ENCODE measurements around the gene KRTAP20-1.

KRTAP20-1 gene

DNA sequence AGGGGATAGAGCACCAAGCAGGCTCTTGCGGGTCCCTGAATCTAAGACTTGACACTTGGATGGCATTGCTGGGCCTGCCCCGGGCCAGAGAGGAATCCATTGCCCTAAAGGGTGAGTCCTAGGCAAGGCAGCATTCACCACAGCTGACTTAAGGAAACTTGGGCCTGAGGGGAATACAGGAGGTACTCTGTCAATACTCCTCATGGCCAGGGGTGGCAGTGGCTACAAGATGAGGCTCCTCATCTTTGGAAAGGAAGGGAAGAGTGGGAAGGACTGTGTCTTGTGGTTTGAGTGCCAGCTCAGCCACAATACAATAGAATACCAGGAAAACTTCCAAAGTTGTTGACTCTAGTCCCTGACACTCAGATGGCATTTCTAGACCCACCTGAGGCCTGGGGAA is 10.3 kb upstream of the KRTAP20-1 start:
- Histone ChIP-seq H3K4me1 (ENCODE audit: control insufficient read depth, insufficient read depth, low read length) (no peaks in the 10 kb centered on the region), H3K27me3 (ENCODE audit: control insufficient read depth, insufficient read depth, low read length, poor library complexity, severe bottlenecking) (no peaks in the 10 kb centered on the region), H3K27ac (ENCODE audit: insufficient read depth, low read depth, low read length, poor library complexity, severe bottlenecking) (no peak overlapping the region), H3K9me3 (ENCODE audit: control insufficient read depth, low read length) (no peaks in the 10 kb centered on the region), H3K4me3 (ENCODE audit: insufficient read depth, low read depth, low read length) (no peak overlapping the region), H3K36me3 (ENCODE audit: control insufficient read depth, insufficient read depth, low read length) (no peaks in the 10 kb centered on the region)
- WGBS, 2 experiments = 92 to 93% methylated on average over 2 of the region's 2 CpGs

DNA sequence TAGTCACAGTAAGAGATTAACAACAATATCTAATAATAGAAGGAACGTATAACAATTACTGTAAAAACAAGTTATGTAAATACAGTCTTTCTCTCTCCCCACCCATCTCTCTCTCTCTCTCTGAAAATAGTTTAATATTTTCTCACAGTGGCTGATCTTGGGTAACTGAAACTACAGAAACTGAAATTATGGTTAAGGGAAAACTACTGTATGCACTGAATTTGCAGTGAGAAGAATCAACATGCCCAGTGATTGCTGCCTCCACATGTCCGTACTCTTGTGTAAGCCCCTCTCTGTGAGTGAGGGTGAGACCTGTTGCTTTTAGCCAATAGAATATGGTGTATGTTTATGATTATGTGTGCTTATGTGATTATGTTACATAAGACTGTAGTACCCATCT is 4.1 kb upstream of the KRTAP20-1 start:
- no peaks in the 10 kb centered on the region for H3K36me3 ChIP-seq (ENCODE audit: control insufficient read depth, insufficient read depth, low read length)
- no peaks in the 10 kb centered on the region for H3K9me3 ChIP-seq (ENCODE audit: control insufficient read depth, low read length)
- H3K4me3 ChIP-seq (ENCODE audit: insufficient read depth, low read depth, low read length) = no peak overlapping the region
- H3K27me3 ChIP-seq (ENCODE audit: control insufficient read depth, insufficient read depth, low read length, poor library complexity, severe bottlenecking) = no peaks in the 10 kb centered on the region
- H3K27ac ChIP-seq (ENCODE audit: insufficient read depth, low read depth, low read length, poor library complexity, severe bottlenecking) = no peak overlapping the region
- H3K4me1 ChIP-seq (ENCODE audit: control insufficient read depth, insufficient read depth, low read length) = no peaks in the 10 kb centered on the region
- WGBS, 2 experiments = 93 to 100% methylated on average over 1 of the region's 2 CpGs

DNA sequence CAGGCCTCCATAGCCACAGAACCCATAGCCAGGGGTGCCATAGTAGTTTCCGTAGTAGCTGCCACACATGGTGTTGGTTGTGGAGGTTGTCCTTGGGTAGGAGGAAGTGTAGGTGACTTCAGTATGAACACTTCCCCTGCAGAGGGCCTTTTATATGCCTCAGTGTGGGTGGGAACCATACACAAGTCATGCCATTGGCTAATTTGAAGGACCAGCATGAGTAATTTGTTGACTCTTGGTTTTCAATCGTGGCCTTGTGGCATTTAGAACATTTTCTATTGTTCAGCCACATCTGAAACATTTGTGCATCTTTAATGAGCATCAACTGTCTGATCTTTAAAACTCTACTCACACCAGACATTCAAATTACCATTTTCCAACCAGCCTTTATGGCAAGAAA is 2.4 kb upstream of the KRTAP20-1 start, which contains the start of gene KRTAP6-1:
KRTAP6-1 (minus strand) TSS at position 95 of the 400 bp plus-strand sequence; CDS start at position 69, 26 bp downstream.
- H3K27ac ChIP-seq (ENCODE audit: insufficient read depth, low read depth, low read length, poor library complexity, severe bottlenecking) = no peak within 1 kb of the TSS
- H3K36me3 ChIP-seq (ENCODE audit: control insufficient read depth, insufficient read depth, low read length) = no peaks in the 10 kb centered on the region
- no peaks in the 10 kb centered on the region for H3K4me1 ChIP-seq (ENCODE audit: control insufficient read depth, insufficient read depth, low read length)
- no peaks in the 10 kb centered on the region for H3K27me3 ChIP-seq (ENCODE audit: control insufficient read depth, insufficient read depth, low read length, poor library complexity, severe bottlenecking)
- 84 to 86% methylated on average over 2 of the region's 2 CpGs for WGBS, 2 experiments
- no peaks in the 10 kb centered on the region for H3K9me3 ChIP-seq (ENCODE audit: control insufficient read depth, low read length)
- H3K4me3 ChIP-seq (ENCODE audit: insufficient read depth, low read depth, low read length) = no peak within 1 kb of the TSS

DNA sequence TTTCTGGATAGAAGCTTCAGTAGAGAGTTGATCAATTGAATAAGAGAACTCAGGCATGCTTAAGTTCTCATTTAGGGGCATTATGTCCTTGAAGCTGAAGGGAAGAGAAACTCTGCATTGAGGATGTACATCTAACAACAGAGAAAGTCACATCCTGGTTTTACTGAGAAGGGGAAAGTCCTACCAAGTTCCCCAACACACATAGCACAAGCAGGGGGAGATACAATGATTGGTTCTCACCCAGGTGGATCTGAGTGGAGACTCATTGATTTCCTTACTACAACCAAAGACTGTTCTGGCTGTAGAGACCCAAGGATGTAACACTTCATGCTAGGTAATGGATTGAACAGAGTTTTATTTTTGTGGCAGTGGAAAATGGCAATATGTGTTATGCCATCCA is 1.0 kb upstream of the KRTAP20-1 start:
- H3K4me3 ChIP-seq (ENCODE audit: insufficient read depth, low read depth, low read length) = no peak overlapping the region
- no peak overlapping the region for H3K27ac ChIP-seq (ENCODE audit: insufficient read depth, low read depth, low read length, poor library complexity, severe bottlenecking)

GRCh38 chr21:30620080-30620479 is 3.9 kb downstream of the KRTAP20-1 start:
- Histone ChIP-seq H3K27me3 (ENCODE audit: control insufficient read depth, insufficient read depth, low read length, poor library complexity, severe bottlenecking) (no peaks in the 10 kb centered on the region), H3K4me3 (ENCODE audit: insufficient read depth, low read depth, low read length) (no peak overlapping the region), H3K9me3 (ENCODE audit: control insufficient read depth, low read length) (no peaks in the 10 kb centered on the region), H3K36me3 (ENCODE audit: control insufficient read depth, insufficient read depth, low read length) (no peaks in the 10 kb centered on the region), H3K4me1 (ENCODE audit: control insufficient read depth, insufficient read depth, low read length) (no peaks in the 10 kb centered on the region), H3K27ac (ENCODE audit: insufficient read depth, low read depth, low read length, poor library complexity, severe bottlenecking) (no peak overlapping the region)

More for the DNA sequence above, 1.0 kb upstream of the KRTAP20-1 start:
- no peaks in the 10 kb centered on the region for H3K36me3 ChIP-seq (ENCODE audit: control insufficient read depth, insufficient read depth, low read length)
- no peaks in the 10 kb centered on the region for H3K9me3 ChIP-seq (ENCODE audit: control insufficient read depth, low read length)
- H3K4me1 ChIP-seq (ENCODE audit: control insufficient read depth, insufficient read depth, low read length) = no peaks in the 10 kb centered on the region
- no peaks in the 10 kb centered on the region for H3K27me3 ChIP-seq (ENCODE audit: control insufficient read depth, insufficient read depth, low read length, poor library complexity, severe bottlenecking)

GRCh38 chr21:30620522-30620921 is 4.3 kb downstream of the KRTAP20-1 start, which contains the start of gene KRTAP20-4:
Gene KRTAP20-4, plus strand, starts transcription at chr21:30620627.
- no peaks in the 10 kb centered on the region for H3K36me3 ChIP-seq (ENCODE audit: control insufficient read depth, insufficient read depth, low read length)
- 95 to 100% methylated on average over 2 to 3 of the region's 3 CpGs for WGBS, 2 experiments
- no peaks in the 10 kb centered on the region for H3K27me3 ChIP-seq (ENCODE audit: control insufficient read depth, insufficient read depth, low read length, poor library complexity, severe bottlenecking)
- no peaks in the 10 kb centered on the region for H3K4me1 ChIP-seq (ENCODE audit: control insufficient read depth, insufficient read depth, low read length)
- no peak within 1 kb of the TSS for H3K27ac ChIP-seq (ENCODE audit: insufficient read depth, low read depth, low read length, poor library complexity, severe bottlenecking)
- no peak within 1 kb of the TSS for H3K4me3 ChIP-seq (ENCODE audit: insufficient read depth, low read depth, low read length)
- no peaks in the 10 kb centered on the region for H3K9me3 ChIP-seq (ENCODE audit: control insufficient read depth, low read length)

- 91 to 94% methylated on average over 3 of the region's 3 CpGs for WGBS, 2 experiments
- H3K27me3 ChIP-seq (ENCODE audit: control insufficient read depth, insufficient read depth, low read length, poor library complexity, severe bottlenecking) = no peaks in the 10 kb centered on the region
- H3K36me3 ChIP-seq (ENCODE audit: control insufficient read depth, insufficient read depth, low read length) = no peaks in the 10 kb centered on the region
- H3K9me3 ChIP-seq (ENCODE audit: control insufficient read depth, low read length) = no peaks in the 10 kb centered on the region
- no peak overlapping the region for H3K4me3 ChIP-seq (ENCODE audit: insufficient read depth, low read depth, low read length)
- H3K27ac ChIP-seq (ENCODE audit: insufficient read depth, low read depth, low read length, poor library complexity, severe bottlenecking) = no peak overlapping the region
- H3K4me1 ChIP-seq (ENCODE audit: control insufficient read depth, insufficient read depth, low read length) = no peaks in the 10 kb centered on the region
Measured at GRCh38 chr21:30623362-30623761, 7.1 kb downstream of the KRTAP20-1 start.

DNA sequence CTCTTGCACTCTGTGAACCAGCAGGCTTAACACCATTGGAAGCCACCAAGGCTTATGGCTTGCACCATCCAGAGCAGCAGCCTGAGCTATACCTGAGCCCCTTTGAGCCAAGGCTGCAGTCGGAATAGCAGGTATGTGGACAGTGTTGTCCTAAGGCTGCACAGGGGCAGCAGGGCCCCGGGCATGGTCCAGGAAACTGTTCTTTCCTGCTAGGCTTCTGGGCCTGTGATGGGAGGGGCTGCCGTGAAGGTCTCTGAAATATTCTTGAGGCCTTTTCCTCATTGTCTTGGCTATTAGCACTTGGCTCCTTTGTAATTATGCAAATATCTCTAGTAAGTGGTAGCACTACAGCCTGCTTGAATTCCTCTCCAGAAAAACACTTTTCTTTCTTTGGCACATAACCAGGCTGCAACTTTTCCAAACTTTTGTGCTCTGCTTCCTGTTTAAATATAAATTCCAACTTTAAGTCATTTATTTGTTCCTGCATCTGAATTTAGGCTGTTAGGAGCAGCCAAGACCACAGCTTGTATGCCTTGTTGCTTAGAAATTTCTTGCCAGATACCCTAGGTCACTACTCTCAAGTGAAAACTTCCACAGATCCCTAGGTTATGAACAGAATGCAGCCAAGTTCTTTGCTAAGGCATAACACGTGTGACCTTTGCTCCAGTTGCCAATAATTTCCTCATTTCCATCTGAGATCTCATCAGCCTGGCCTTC is 9.4 kb downstream of the KRTAP20-1 start:
- Histone ChIP-seq H3K4me1 (ENCODE audit: control insufficient read depth, insufficient read depth, low read length) (no peaks in the 10 kb centered on the region), H3K4me3 (ENCODE audit: insufficient read depth, low read depth, low read length) (no peak overlapping the region), H3K36me3 (ENCODE audit: control insufficient read depth, insufficient read depth, low read length) (no peaks in the 10 kb centered on the region), H3K27me3 (ENCODE audit: control insufficient read depth, insufficient read depth, low read length, poor library complexity, severe bottlenecking) (no peaks in the 10 kb centered on the region), H3K27ac (ENCODE audit: insufficient read depth, low read depth, low read length, poor library complexity, severe bottlenecking) (no peak overlapping the region), H3K9me3 (ENCODE audit: control insufficient read depth, low read length) (no peaks in the 10 kb centered on the region)
- WGBS, 2 experiments = 89 to 90% methylated on average over 4 of the region's 4 CpGs

- H3K4me3 ChIP-seq (ENCODE audit: insufficient read depth, low read depth, low read length) = no peak overlapping the region
- H3K27ac ChIP-seq (ENCODE audit: insufficient read depth, low read depth, low read length, poor library complexity, severe bottlenecking) = no peak overlapping the region
- no peaks in the 10 kb centered on the region for H3K27me3 ChIP-seq (ENCODE audit: control insufficient read depth, insufficient read depth, low read length, poor library complexity, severe bottlenecking)
- WGBS, 2 experiments = 57 to 76% methylated on average over 2 of the region's 4 CpGs
- H3K36me3 ChIP-seq (ENCODE audit: control insufficient read depth, insufficient read depth, low read length) = no peaks in the 10 kb centered on the region
- H3K9me3 ChIP-seq (ENCODE audit: control insufficient read depth, low read length) = no peaks in the 10 kb centered on the region
- H3K4me1 ChIP-seq (ENCODE audit: control insufficient read depth, insufficient read depth, low read length) = no peaks in the 10 kb centered on the region
Measured at GRCh38 chr21:30628109-30628508, 11.9 kb downstream of the KRTAP20-1 start.

DNA sequence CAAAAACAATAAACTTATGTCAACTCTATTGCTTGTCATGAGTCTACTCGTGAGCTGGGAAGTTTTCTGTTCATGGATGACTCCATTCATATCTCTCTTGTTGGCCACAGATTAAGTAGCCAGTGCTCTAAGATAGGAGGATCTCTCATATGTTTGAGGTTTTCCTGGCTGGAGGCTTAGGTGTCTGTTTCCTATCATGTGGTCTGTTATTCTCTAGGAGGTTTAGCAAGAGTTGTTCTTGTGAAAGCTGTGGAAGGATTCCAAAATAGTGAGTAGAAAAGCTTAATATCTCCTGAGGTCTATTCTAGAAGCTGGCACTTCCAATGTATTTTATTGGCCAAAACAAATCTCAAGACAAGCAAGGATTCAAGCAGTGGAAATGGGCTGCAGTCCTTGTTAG is 13.0 kb downstream of the KRTAP20-1 start:
- no peaks in the 10 kb centered on the region for H3K4me1 ChIP-seq (ENCODE audit: control insufficient read depth, insufficient read depth, low read length)

More for the DNA sequence above, 13.0 kb downstream of the KRTAP20-1 start:
- no peaks in the 10 kb centered on the region for H3K27me3 ChIP-seq (ENCODE audit: control insufficient read depth, insufficient read depth, low read length, poor library complexity, severe bottlenecking)
- no peaks in the 10 kb centered on the region for H3K9me3 ChIP-seq (ENCODE audit: control insufficient read depth, low read length)
- H3K4me3 ChIP-seq (ENCODE audit: insufficient read depth, low read depth, low read length) = no peak overlapping the region
- no peak overlapping the region for H3K27ac ChIP-seq (ENCODE audit: insufficient read depth, low read depth, low read length, poor library complexity, severe bottlenecking)
- H3K36me3 ChIP-seq (ENCODE audit: control insufficient read depth, insufficient read depth, low read length) = no peaks in the 10 kb centered on the region
- WGBS, 2 experiments = 93% methylated on average over 1 of the region's 1 CpG

All from ectodermal cell (in vitro differentiated cells).